Vagina (tissue), 2 donors: ENCODE measurements around the gene MYBPH.
A peak's percentile ranks its signal among the peaks of the same experiment; 100 is the strongest.

Experiments used
- POLR2A ChIP-seq, 2 donors: fragments of 450-650 bp; IDR thresholded peaks; one replicate each; pipeline ENCODE4 v1.6.1; 2017; ENCODE audit warnings: antibody characterized with exemption in 2 of 2, mild to moderate bottlenecking in 2 of 2, moderate library complexity in 2 of 2
- POLR2AphosphoS5 ChIP-seq, 2 donors: sonication (generic); formaldehyde crosslinking; IDR thresholded peaks; one replicate each; pipeline ENCODE4 v1.9.0; 2017; ENCODE audit warnings: antibody characterized with exemption in 2 of 2, mild to moderate bottlenecking in 2 of 2, low read depth in 1 of 2; ENCODE audit not compliant: insufficient read depth in 1 of 2
- TF ChIP-seq, protein P1 (sequence below), 3 experiments: fragments of 450-650 bp in 2 of 3; fragments of 200-600 bp in 1 of 3; sonication (generic) in 1 of 3; IDR thresholded peaks; one replicate each; pipeline ENCODE4 v1.5.1; 2017 to 2019; ENCODE audit warnings: antibody characterized with exemption in 3 of 3, mild to moderate bottlenecking in 2 of 3, moderate library complexity in 2 of 3

DNA sequence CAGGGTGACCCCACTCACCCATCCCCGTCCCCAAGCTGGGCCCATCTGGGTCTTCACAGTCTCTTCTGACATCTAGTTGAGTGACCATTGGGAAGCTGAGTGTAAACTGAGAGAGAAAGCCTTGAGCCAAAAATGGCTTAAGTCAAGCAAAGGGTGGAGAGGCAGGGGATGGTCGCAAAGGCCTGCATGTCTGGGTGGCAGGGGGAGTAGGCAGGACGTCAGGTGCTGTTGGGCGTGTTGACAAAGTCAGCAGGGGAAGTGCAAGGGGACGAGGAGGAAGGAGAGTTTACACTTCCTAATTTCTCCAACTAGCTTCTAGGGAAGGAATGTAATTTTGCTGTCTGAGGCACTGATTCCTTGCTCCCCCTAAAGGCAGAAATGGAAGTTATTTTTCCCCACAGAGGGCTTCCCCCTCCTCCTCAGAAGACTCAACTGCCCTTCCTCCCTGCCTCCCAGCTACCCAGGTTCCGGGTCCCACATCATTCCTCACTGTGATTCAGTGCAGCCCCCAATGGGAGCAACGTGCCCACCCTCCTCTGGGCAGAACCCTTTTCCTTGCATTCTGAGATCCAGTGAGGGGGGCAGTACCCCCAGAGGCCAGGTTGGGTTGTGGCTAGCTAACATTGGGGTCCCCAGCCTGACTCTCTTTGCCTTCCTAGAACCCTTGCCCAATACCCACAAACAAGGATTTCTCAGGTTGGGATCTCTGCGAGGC is 49.3 kb downstream of the MYBPH start:
- TF ChIP-seq, protein P1, sequence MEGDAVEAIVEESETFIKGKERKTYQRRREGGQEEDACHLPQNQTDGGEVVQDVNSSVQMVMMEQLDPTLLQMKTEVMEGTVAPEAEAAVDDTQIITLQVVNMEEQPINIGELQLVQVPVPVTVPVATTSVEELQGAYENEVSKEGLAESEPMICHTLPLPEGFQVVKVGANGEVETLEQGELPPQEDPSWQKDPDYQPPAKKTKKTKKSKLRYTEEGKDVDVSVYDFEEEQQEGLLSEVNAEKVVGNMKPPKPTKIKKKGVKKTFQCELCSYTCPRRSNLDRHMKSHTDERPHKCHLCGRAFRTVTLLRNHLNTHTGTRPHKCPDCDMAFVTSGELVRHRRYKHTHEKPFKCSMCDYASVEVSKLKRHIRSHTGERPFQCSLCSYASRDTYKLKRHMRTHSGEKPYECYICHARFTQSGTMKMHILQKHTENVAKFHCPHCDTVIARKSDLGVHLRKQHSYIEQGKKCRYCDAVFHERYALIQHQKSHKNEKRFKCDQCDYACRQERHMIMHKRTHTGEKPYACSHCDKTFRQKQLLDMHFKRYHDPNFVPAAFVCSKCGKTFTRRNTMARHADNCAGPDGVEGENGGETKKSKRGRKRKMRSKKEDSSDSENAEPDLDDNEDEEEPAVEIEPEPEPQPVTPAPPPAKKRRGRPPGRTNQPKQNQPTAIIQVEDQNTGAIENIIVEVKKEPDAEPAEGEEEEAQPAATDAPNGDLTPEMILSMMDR (IDR thresholded peaks at IDR 0.05) = peak in 1 of 3 experiments; percentile 4
- no peak for TF ChIP-seq POLR2A (IDR thresholded peaks at IDR 0.05)
- no peak for TF ChIP-seq POLR2AphosphoS5 (IDR thresholded peaks at IDR 0.05; ENCODE audit: insufficient read depth in 1 of 2, low read depth in 1 of 2)
